Left hindlimb (tissue), 1 donor: Measurements from ENCODE around the gene CDS1.
A peak's percentile ranks its signal among the peaks of the same experiment; 100 is the strongest.
"Not testable (repeated sequence)": the region's sequence is repeated elsewhere in the genome, so short reads cannot be mapped to it uniquely, and the experiment has no call there.

Experiments used
- DNase-seq: peaks from one replicate; pipeline ENCODE4 v3.0.0-alpha.2; 2018

CDS1 gene

DNA sequence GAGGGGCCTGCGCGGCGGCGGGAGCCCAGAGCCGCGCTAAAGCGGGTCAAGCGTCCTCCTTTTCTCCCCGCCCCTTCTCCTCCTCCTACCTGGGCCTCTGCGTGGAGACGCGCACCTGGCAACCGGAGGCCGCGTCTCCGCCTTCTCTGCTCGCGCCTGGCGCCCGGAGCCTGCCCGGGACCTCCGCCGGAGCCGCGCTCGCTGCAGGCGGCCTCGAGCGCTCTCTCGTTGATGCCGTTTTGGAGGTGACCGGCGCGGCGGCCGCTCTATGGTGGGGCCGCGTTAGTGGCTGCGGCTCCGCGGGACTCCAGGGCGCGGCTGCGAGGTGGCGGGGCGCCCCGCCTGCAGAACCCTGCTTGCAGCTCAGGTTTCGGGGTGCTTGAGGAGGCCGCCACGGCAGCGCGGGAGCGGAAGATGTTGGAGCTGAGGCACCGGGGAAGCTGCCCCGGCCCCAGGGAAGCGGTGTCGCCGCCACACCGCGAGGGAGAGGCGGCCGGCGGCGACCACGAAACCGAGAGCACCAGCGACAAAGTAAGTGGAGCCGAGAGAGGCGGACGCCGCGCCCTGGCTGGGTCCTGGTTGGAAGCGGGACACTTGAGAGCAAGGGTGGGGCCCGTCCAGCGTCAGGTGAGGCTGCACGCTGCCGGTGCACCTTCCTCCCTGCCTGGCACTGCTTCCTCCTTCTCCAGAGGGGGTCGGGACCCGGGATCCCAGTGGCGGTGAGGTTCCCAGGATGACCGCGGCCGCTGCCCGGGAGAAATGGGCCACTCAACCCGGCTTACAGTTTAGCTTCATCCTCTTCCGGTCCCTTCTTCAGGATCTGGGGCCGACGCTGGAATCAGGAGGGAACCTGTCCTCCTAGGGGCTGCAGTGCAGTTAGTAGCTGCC is at the start of gene CDS1:
Gene CDS1 (plus strand): TSS at position 140 of the 888 bp plus-strand sequence. CDS start 275 bp downstream, at position 415.
- peak; percentile 30 for DNase-seq

DNA sequence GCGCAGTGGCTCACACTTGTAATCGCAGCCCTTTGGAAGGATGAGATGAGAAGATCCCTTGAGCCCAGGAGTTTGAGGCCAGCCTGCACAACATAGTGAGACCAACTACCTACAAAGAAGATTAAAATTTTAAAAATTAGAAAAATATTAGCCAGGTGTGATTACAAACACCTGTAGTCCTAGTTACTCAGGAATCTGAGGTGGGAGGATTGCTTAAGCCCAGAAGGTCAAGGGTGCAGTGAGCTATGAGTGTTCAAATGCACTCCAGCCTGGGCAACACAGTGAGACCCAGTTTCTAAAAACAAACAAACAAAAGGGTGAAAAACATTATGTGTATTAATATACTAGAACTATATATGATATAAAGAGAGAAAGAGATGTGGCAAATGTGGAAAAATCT is 47.0 kb upstream of the CDS1 start:
- no peak for DNase-seq

DNA sequence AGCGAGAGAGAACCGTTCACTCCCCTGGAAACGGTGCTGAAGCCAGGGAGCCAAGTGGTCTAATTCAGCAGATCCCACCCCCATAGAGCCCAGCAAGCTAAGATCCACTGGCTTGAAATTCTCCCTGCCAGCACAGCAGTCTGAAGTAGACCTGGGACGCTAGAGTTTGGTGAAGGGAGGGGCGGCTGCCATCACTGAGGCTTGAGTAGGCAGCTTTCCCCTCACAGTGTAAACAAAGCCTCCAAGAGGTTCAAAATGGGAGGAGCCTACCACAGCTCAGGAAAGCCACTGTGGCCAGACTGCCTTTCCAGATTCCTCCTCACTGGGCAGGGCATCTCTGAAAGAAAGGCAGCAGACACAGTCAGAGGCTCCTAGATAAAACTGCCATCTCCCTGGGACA is 37.8 kb upstream of the CDS1 start:
- no peak for DNase-seq

DNA sequence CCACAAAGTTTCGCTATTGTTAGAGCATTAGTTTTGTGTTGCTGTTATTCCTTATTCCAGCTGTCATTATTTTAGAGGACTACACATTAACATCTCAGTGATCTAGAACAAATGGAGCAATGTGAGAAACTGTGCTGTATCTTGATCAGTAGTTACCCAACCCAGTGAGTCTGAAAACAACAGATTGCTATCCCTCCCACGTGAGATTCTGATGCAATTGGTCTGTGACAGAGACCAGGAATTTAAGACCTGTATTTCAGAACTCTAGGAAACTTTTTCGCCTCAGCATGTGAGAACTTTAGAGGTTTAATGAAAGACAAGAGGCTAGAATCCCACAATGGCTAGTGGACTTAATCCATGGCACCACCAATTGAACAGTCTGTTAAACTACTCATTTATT is 35.7 kb upstream of the CDS1 start:
- no peak for DNase-seq

DNA sequence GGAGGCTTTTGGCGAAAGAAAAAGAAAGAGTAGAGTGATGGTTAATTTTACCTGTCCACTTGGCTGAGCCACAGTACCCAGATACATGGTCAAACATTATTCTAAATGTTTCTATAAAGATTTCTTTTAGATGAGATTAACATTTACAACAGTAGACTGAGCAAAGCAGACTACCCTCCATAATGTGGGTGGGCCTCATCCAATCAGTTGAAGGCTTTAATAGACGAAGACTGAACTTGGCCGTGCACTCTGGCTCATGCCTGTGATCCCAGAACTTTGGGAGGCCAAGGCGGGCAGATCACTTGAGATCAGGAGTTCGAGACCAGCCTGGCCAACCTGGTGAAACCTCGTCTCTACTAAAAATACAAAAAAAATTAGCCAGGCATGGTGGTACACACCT is 33.7 kb upstream of the CDS1 start:
- not testable (repeated sequence) for DNase-seq

DNA sequence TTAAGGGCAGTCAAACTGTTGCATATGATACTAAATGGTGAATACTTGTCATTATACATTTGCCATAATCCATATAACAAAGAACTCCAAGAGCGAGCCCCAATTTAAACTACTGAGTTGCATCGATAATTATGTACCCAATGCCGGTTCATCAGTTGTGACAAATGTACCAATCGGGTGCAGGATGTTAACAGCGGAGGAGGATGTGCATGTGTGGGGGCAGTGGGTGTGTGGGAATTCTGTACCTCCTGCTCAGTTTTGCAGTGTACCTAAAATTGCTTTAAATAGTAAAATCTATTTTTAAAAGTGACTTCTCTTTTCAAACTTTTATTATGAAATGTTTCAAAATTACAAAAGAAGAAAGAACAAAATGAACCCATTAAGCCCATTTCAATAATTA is 20.8 kb upstream of the CDS1 start:
- no peak for DNase-seq

DNA sequence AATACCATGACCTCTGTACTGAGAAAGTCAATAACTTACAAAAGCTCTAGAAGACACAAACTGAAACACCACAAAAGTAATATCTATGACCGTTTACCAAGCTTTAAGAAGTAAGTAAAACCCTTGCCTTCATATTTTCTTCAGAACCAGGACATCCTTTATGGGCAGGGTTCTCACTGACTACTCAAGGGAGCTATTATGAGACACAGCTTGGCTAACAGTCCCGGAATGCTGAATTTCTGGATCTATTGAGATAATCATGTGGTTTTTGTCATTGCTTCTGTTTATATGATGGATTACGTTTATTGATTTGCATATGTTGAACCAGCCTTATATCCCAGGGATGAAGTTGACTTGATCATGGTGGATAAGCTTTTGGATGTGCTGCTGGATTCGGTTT is 19.9 kb upstream of the CDS1 start:
- DNase-seq, result no peak

DNA sequence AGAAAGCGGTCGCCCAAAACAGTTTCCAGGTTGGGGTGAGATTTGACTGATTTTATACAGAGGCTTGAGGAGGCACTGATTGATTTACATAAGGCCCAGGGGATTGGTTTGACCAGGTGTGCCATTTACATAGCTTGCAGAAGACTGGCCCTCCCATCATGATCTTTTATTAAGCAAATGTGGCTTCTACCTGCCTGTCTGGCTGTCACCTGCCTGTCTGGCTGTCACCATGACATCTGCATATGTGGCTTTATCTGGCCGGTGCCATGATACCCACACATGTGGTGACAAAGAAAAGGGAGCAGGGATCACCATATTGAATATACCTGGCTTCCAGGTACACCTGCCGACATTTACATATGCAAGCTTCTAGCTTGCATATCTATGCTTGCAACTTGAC is 17.0 kb upstream of the CDS1 start:
- no peak for DNase-seq

DNA sequence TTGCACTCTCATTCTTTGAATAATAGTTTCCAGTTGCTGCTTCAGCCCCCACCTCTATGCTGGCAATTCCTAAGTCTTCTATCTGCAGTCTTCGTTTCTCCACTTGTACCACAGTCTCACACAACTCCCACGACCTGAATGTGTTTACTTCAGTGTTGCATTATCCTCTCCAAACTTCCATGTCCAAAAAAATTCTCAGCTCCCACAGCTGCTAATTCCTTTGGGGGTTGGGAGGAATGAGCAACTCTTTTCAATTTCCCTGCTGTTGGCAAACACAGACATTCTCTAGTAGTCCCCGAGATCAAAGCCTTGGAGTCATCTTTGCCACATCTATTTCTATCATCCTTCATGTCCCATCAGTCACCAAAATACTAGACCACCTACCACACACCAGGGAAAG is 14.4 kb upstream of the CDS1 start:
- DNase-seq, result no peak

DNA sequence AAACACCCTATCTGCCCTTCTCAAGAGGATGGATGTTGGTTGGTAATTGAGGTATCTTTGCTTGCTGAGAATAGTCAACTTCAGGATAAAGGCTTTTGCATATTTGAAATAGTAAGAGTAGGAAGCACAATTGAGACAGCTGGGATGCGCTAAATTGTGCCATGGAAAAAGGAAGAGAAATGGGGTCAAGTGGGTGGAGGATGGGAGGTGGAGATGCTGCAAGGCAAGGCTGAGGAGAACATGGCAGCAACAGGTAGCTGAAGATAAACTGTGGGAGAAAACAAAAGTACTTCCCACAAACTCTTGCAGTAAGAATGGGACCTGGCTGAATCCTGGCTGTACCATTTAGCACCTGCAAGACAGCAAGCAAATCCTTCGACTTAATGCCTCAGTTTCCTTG is 13.9 kb upstream of the CDS1 start:
- no peak for DNase-seq

DNA sequence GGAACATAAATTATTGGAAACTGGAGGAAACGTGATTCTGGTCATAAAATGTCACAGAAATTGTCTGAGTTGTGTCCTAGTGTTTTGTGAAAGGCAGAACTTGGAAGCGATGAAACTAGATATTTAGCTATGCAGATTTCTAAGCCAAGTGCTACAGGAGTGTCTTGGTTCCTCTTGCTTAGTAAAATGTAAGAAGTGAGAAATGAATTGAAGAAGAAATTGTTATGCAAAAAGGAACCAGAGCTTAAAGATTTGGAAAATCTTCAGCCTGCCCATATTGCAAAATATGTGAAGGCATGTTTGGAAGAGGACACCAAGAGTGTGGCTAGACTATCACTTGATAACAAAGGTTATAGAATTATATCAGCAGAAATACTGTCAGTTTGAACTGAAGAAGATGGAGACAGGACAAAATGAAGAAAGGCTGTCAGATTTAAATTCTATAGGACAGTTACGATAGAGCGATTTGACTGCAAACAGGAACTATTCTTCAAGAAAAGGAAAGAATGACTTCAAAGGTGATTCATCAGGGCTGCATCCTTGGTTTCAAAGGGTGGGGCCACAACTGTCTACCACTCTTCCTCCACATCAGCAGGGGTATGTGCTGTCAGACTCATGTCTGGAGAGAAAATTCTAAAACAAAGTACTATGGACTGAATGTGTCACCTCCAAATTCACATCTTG is 9.4 kb upstream of the CDS1 start:
- no peak for DNase-seq

DNA sequence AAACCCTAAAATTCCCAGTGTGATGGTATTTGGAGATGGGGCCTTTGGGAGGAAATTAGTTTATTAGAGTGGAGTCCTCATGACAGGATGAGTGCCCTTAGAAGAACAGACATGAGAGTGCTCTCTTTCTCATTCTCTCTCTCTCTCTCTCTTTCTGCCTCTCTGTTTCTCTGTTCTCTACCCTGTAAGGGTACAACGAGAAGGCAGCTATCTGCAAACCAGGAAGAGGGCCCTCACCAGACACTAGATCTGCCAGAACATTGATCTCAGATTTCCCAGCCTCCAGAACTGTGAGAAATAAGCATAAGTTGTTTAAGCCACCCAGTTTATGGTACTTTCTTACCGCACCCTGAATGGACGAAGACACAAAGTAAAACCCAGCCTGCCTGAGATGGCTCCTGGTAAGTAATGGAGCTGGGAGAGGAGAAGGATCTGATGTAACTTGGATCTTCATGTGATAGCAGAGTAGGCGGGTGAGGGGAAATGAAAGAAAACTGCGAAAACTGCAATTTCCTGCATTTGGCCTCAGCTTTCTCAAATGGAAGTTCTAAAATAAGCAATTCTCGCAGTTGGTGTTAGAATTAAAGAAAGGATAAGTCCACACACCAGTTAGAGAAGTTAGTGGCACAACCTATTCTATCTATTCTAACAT is 8.7 kb upstream of the CDS1 start:
- DNase-seq, result no peak

DNA sequence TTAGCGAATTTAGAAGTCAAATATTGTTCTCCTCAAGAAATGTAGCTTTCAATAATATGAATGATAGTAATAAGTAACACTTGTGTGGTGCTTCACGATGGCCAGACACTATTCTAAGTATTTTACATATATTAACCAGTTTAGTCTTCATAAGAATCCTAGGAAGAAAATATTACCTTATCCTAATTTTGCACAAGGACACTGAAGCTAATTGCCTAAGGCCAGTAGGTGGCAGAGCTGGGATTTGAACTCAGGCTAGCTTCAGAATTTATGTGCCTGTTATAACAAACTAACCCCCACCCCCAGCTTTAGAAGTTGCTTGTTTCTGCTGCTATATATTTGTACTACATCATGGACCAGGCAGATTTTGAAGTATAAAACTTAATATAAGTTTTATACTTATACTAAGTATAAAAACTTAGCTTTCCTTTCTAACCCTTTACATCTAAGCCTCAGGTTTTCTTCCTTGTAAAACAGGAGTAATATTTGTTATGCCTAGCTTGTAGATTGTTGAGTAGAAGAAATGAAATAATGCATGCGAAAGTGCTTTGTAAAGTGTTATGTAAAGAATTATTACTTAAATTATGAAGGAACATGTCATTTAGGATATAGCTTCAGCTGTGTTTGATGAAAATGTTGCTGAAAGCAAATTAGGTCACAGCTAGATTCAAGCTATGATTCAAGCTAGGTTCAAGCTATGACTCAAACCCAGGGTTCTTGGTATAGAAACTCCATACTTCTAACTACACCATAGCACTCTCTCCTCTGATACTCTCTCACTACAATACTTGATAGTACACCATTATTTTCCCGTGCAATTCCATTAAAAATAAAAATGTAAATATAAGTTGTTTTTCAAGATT is 4.2 kb upstream of the CDS1 start:
- DNase-seq, result no peak

DNA sequence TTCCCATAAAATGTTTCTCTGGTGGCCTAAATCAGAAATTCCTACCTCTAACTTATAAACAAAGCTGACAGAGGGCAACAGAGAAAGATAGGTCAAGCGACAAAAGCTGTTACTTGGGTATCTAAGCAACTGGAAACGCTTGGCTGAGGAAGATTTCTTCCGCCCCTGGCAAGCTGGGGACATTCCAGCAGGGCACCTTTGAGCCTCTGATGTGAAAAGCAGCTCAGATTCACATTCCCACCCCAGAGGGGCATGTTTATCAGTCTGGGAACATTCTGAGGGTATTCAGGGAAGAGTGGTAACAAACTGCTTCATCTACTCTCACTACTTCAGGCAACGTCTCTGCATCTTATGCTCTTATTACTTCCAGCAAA is 3.5 kb upstream of the CDS1 start:
- no peak for DNase-seq

DNA sequence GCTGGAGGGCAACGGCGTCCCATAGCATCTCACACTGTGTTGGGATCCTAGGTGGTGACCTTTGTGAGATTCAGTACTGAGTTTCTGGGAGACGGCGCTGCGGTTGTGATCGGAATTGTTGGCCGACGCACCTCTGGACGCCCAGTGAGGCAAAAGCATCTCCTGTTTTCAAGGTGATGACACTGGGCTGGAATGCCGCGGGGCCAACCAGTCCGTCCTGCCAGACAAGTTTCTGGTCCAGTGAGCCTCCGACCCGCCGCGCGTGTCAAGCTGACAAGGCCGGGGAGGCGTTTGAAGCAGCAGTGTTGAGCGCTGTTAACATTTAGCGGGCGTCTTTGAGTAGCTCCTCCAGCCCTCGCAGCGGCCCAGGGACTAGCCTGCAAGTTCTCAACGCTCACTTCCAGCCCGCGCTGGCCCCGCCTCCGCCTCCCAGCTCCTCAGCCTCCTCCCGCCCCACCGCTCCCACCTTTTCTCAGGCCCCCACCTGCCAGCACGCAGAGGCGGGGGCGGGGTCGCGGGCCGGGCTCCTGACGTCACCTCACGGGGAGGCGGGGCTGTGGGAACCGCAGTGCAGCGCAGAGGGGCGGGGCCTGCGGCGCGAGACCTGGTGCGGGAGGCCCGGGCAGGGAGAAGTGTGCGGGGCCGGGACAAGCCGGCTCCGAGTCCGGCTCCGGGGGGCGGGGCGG is 482 bp upstream of the CDS1 start:
- peak; percentile 87 for DNase-seq

DNA sequence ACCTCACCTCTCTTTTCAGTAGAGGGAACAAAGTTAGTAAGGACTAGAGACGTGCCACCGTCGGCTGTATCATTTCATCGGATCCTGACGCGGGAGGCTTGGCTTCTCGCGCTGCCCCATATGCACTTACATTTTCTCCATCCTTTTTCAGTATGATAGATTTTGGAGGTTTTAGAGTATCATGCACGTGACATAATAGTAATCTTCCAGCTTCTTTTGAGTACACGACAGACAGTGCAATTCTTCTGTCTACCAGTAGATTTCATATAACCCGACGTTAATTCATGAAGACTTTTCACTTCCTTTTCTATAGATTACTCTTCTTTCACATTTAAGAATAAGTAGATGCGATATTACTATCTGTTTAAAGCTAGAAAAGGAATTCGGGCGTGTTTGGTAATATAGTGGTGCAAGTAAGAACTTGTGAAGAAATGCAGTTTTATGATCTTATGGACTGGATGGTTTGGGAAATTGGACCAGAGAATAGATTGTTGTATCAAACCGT is 1.0 kb downstream of the CDS1 start:
- DNase-seq, result no peak

DNA sequence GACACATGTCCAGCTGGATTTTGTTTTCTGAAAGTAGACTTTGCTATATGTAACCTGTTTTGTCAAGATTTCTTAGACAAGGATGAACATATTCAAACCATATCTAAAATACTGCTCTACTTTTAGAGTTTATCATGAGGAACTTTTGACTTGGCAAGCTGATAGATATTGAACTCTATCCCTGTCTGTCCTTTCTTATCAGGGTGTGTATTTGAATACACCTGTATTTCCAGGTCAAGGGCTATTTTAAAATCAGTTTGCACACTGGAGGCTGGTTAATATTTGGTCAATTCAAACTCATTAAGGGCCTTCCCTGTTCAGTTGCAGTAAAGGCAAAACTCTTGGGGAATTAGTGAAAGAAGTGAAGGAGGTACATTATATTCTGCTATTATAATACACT is 2.3 kb downstream of the CDS1 start:
- no peak for DNase-seq

DNA sequence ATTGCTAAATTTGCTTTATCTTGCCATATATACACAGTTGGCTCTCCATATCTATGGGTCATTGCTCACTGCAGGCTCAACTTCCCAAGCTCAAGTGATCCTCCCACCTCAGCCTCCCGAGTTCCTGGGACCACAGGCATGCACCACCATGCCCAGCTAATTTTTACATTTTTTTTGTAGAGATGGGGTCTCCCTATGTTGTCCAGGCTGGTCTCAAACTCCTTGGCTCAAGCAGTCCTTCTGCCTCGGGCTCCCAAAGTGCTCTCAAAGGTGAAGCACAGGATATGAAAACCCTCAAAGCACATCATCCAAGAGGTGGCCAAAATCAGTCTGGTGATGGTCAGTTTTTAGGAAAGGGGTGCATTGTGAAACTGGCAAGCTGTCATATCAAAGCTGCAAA is 11.8 kb downstream of the CDS1 start:
- DNase-seq, result no peak

DNA sequence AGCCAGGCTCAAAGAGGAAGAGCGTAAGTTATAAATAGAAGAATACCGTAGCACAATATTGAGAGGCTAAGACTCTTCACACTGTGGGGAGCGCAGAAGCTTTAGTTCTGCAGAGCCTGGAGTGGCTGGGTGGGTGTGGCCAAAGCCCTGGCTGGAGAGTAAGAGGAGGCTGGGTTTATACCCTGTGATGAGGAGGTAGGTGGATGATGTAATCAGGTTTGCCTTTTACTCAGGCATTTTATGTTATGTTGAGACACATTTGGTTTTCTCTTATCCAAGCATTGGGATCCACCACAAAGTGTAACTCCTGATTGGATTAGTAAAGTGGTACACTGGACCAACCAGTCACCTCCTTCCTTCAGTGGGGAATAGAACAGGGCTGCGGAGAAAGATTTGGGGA is 13.9 kb downstream of the CDS1 start:
- no peak for DNase-seq

DNA sequence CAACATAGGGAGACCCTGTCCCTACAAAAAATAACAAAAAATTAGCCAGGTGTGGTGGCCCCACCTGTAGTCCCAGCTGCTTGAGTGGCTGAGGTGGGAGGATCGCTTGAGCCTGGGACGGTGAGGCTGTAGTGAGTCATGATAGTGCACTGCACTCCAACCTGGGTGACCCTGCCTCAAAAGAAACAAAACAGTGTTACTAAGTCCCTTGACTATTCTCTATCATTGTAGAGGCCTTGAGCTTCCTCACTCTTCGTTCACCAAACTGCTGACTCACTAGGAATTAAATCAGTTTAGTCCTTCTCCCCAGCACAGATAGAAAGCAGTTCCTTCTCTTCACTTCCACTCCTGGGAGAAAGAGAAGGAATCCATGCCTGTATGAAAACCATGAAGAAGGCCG is 14.5 kb downstream of the CDS1 start:
- no peak for DNase-seq

DNA sequence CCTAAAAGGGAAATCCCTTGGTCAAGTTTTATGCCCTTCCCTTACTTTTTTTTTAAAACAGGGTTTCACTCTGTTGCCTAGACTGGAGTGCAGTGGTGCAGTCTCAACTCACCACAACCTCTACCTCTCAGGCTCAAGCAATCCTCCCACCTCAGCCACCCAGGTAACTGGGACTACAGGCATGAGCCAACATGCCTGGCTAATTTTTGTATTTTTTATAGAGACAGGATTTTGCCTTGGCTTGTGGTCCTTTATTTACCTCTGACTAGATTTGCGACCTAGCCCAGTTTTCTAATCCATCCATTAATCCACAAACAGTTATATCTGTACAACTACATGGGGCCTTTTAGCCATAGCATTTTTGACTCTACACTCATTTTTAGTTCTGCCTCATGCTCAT is 23.7 kb downstream of the CDS1 start:
- no peak for DNase-seq

DNA sequence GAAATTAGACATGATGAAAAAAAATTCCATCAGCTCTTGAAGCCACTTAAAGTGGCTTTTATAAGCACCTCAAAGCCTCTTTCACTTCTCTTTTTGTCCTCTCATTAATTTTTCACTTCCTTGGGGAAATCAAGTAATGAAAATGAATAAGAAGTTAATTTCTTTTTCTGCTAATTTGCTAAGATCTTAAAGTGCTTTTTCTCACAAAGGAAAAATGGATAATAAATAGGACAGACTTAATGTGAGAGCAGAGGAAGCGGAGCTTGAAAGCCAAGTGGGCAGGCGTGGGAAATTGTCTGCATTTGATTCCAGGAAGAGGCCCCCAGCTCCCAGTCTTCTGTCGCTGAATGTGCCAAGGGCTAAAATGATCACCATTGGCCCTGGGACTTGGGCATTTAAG is 28.6 kb downstream of the CDS1 start:
- no peak for DNase-seq
